ENCODE measurements around the gene SPRY2.
"Not testable (repeated sequence)": the region's sequence is repeated elsewhere in the genome, so short reads cannot be mapped to it uniquely, and the experiment has no call there.

Gene SPRY2

DNA sequence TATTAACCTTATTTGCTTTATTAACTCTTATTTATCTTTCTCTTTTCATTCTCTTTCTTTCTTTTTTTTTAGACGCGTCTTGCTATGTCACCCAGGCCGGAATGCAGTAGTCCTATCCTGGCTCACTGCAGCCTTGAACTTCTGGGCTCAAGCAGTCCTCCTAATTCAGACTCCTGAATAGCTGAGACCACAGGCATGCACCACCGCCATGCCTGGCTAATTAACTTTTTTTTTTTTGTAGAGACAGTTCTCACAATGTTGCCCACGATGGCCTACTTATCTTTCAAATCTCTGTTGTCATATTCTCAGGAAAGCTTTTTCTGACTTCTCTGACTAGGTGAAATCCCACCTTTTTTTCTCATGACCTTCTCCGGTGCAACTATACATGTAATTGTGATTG, 7.8 kb upstream of the SPRY2 start:
- DNase-seq (ENCODE audit: low read depth), result no peak

DNA sequence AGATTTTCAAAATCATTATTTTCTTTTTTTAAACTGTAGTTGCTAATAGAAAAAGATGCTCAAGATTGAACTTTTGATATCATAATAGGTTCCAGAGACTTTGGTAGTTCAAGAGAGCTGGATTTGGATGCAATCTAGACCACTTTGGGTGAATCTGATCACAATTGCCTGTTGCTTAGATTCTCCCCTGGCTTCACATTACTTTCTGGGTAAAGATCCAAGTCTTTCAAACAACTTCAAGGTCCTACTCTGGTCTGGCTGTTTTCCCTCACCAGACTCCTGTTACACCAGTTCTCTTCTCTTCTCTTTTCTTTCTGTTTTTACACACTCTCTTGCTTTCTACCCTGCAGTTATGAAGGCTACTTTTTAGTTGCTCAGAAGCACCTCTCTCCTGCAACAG, 7.4 kb upstream of the SPRY2 start:
- DNase-seq (ENCODE audit: low read depth), result no peak

DNA sequence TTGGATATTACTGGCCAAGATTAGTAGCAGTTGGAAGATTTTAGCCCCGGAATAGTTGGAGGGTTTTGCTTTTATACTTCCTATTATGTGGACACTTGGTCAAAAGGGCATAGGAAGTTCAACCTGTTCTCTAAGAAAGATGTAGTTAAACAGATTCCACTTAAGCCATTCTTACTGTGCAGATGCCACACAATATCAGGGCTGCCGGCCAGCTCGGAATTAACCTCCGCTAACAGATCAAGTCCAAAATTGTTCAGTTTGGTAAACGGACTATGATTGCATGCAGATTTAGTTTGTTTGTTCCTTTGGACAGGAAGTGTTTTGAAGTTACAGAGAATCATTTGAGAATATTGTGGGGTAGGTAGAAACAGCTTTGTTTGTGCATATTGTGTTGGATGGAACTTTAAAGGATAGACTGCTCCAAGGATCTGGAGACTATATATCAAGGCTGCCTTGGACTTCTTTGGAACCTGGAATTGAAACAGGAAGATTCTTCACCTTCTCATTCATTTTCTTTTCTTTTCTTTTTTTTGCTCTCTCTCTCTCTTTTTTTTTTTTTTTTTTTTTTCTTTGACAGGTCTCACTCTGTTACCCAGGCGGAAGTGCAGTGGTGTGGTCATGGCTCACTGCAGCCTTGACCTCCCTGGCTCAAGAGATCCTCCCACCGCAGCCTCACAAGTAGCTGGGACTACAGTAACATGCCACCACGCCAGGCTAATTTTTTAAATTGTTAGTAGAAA, 5.0 kb upstream of the SPRY2 start:
- DNase-seq (ENCODE audit: low read depth), result no peak

DNA sequence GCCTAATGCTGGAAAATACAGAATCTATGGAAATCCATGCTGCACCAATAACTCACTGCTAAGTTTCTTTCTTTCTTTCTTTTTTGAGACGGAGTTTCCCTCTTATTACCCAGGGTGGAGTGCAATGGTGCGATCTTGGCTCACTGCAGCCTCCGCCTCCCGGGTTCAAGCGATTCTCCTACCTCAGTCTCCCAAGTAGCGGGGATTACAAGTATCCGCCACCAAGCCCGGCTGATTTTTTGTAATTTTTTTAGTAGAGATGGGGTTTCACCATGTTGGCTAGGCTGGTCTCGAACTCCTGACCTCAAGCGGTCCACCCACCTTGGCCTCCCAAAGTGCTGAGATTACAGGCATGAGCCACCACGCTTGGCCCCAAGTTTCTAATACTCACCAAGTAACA, 3.1 kb upstream of the SPRY2 start:
- DNase-seq (ENCODE audit: low read depth), result not testable (repeated sequence)

GRCh38 chr13:80342471-80343371, 1.8 kb upstream of the SPRY2 start:
- DNase-seq (ENCODE audit: low read depth), result peak; percentile 70

GRCh38 chr13:80341756-80342370, 937 bp upstream of the SPRY2 start:
- DNase-seq (ENCODE audit: low read depth), result no peak

GRCh38 chr13:80340651-80341100, 250 bp downstream of the SPRY2 start:
- no peak for DNase-seq (ENCODE audit: low read depth)

GRCh38 chr13:80339912-80340650, 845 bp downstream of the SPRY2 start:
- DNase-seq (ENCODE audit: low read depth), result no peak

- DNase-seq (ENCODE audit: low read depth), result no peak
Observed at GRCh38 chr13:80339563-80339911, 1.4 kb downstream of the SPRY2 start.

DNA sequence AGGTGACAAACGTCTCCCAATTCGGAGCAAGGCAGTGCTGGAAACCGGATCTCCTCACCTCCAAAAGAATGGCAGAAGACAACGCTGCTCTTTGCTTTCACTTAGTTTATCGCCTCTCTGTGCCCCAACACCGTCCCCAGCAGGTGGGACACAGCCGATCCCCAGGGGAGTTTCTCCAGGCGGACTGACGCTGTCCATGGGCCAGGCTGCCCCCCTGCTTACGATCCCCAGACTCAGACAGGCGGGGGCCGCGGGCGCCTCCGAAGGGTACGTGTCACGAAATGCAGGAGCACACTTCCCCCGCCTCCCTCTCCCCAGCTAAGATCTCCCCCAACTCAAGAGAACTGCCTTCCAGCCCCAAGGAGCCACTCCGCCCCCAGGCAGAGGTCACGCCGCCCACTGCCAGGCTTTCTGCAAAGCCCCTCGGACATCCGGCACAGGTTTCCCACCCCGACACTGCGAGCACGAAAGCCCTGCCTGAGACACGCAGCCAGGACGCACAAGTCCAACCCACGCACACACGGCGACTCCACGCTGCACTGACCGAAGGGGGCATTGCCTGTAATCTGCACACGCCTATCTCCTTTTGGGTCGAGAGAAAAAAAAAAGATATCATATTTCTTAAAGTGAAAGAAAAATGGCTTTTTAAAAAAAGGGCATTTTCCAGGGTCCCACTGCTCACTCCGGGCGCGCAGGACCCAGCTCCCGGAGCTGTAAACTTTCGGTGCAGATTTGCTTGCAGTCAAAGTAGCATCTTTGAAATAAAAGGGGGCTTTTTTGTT, 2.0 kb downstream of the SPRY2 start:
- no peak for DNase-seq (ENCODE audit: low read depth)

- no peak for DNase-seq (ENCODE audit: low read depth)
Observed at GRCh38 chr13:80337288-80338081, 3.4 kb downstream of the SPRY2 start.

- DNase-seq (ENCODE audit: low read depth), result no peak
Observed at GRCh38 chr13:80336776-80337287, 4.1 kb downstream of the SPRY2 start.

DNA sequence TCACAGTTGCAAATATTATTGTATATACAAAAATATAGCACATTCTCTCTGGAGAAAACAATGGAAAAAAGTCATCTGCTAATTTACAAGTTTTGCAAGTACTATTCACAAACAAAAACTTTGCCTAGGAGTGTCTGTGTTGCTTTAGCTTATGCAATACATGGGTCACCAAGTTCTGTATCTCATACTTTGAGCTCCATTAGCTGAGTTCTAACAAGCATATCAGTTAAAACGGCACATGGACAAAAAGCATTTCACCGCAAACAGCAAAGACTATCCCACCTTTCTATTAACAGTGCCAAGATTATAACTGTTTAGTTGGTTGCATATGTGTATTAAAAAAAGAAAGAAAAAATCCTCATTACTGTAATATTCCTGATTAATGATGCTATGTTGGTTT, 4.6 kb downstream of the SPRY2 start:
- no peak for DNase-seq (ENCODE audit: low read depth)

DNA sequence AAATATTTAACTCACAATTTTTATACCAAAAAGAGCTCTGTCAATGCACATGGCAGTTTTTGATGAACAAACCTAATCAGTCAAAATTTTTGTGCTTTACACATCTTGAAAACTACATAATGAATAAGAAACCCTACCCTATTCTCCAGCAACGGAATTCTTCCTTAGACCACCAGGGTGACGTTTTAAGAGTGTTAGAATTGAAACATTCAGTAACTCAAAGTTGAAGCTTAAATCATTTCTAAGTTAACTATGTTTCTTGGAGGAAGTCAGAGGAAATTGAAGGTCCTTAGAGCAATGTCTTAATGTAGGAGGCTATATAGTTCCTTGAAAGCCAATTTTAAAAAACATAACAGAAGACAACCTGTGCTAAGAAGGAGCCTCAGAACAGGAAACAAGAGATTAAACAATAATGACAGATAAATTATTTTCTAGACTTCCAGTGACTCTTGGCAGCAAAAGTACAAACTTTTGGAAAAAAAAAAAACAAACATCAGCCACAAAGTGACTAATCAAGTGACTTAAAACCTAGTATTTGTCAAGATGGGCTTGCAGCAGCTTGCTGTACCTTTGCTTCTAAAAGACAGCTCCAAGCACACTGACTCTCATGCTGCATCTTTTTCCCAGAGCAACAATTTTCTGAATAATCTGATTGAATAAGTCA, 6.2 kb downstream of the SPRY2 start:
- DNase-seq (ENCODE audit: low read depth), result no peak

- no peak for DNase-seq (ENCODE audit: low read depth)
Observed at GRCh38 chr13:80331984-80332383, 8.9 kb downstream of the SPRY2 start.

DNA sequence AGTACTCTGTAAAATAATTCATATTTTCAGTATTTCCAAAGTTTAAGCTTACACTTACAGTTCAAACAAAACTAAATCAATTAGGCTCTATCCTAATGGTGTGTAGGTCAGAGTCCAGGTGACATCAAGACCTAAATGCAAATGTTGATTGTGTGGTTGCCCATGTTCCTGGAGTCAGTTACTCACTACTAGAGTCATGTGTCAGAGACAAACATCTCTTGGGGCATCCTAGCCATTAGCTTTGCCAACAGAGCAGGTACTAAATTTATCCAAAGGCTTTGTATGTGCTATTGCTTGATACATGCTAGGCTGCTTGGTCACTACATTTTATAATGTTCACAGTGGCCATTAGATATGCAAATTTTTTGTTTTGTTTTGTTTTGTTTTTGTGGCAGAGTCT, 11.7 kb downstream of the SPRY2 start:
- DNase-seq (ENCODE audit: low read depth), result no peak

- no peak for DNase-seq (ENCODE audit: low read depth)
Observed at GRCh38 chr13:80319004-80319403, 21.9 kb downstream of the SPRY2 start.

DNA sequence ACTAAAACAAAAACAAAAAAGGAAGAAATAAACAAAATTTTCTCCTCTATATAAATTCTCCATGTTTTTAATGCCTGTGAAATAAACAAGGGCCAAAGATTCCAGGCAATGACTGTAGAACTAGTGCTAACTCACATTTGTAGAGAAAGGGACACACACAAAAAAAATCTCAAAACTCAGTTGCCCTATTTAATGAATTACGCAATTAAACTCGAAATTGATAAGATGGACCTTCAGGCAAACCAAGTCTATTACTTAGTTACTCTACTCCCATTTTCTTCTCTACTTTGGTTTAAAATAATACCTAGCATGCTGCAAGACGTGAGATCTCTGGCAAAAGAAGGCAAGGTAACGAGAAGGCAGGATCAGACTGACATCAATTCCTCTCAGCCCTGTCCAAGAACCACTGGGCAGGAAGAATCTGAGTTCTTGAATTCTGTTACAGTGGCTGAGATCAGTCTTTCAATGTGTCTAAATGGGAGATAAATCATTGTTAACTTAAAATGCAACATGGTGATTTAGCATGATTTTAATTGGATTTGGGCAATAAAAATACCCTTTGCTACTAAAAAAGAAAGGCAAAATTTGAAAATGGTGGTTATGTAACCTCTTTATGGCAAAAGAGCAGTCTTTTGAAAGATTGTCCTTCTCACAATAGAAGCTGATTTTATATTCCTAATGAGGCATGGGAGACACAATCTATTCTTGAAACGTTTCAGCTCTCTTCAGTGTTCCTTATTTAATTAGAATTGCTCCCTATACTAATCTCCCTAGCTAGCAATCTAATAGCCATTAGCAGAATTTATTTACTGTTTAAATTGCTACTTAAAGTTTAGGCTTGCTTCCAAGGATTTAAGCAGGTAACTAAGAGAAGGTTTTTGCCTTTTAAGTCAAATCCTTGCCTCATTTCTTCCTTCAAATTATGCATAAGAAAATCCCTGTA, 25.9 kb downstream of the SPRY2 start:
- DNase-seq (ENCODE audit: low read depth), result no peak
